GM18517 (cell line): ENCODE results near the gene USO1.
"Not testable (repeated sequence)": the region's sequence is repeated elsewhere in the genome, so short reads cannot be mapped to it uniquely, and the experiment has no call there.

Experiments used
- ATAC-seq: cut with Tn5 transposase; IDR thresholded peaks from one replicate; pipeline ENCODE4 v1.9.1; 2021; ENCODE audit warnings: mild to moderate bottlenecking, moderate library complexity; ENCODE audit not compliant: unreplicated experiment

The USO1 gene, protein sequence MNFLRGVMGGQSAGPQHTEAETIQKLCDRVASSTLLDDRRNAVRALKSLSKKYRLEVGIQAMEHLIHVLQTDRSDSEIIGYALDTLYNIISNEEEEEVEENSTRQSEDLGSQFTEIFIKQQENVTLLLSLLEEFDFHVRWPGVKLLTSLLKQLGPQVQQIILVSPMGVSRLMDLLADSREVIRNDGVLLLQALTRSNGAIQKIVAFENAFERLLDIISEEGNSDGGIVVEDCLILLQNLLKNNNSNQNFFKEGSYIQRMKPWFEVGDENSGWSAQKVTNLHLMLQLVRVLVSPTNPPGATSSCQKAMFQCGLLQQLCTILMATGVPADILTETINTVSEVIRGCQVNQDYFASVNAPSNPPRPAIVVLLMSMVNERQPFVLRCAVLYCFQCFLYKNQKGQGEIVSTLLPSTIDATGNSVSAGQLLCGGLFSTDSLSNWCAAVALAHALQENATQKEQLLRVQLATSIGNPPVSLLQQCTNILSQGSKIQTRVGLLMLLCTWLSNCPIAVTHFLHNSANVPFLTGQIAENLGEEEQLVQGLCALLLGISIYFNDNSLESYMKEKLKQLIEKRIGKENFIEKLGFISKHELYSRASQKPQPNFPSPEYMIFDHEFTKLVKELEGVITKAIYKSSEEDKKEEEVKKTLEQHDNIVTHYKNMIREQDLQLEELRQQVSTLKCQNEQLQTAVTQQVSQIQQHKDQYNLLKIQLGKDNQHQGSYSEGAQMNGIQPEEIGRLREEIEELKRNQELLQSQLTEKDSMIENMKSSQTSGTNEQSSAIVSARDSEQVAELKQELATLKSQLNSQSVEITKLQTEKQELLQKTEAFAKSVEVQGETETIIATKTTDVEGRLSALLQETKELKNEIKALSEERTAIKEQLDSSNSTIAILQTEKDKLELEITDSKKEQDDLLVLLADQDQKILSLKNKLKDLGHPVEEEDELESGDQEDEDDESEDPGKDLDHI

DNA sequence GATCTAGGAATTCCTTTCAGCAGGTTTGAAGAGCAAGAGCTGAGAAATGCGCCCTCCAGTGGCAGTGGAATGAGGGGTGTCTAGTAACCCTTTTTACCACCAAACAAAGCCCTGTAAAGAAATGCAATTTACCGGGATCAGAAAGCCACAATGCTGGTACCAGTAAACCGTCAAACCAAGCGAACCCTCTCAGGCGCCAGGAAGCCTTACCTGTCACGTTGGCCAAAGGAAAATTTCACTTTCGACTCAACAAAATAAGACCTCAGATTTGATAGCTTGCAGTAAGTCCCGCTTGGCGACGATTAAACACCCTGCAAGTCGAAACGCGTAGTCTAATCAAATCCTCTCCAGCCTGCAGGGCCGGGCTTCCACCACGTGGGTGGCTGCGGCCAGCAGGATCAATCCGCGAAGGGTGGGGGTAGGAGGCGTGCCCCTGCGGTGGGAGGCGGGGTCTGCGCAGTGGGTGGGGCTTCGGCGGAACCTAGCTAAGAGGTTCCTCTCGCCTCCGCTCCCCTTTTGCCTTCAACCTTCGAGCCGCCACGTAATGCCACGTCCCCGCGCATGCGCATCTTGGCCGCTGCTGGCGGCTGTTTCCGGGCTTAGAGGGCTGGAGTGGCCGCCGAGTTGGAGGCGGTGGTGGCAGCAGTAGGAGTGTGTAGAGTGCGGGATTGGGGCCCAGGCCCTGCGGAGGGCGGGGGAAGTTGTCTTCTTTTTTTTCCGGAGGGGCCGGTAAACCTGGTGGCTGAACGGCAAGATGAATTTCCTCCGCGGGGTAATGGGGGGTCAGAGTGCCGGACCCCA lies at the start of gene USO1:
Gene USO1 (plus strand): TSS at position 512 of the 801 bp plus-strand sequence. CDS start 243 bp downstream, at position 755.
- ATAC-seq, result peak; percentile 76

DNA sequence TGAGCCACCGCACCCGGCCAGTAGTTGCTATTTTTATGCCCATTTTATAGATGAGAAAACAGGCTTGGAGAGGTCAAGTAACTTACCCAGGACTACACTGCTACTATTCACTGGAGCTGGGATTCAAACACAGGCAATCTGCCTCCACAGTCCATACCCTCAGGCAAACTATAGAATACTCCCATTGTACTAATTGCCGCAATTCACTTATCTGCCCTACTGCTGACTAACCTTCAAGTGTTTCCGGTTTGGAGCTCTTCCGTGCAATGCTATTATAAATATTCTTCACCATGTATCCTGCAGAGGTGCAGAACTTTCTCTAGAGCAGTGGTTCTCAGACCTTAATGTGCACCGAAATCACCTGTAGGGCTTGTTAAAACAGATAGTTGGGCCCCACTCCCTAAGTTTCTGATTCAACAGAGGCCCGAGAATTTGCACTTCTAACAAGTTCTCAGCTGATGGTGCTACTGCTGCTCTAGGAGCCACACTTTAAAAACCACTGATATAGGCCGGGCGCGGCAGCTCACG lies 49.3 kb upstream of the USO1 start:
- no peak for ATAC-seq

DNA sequence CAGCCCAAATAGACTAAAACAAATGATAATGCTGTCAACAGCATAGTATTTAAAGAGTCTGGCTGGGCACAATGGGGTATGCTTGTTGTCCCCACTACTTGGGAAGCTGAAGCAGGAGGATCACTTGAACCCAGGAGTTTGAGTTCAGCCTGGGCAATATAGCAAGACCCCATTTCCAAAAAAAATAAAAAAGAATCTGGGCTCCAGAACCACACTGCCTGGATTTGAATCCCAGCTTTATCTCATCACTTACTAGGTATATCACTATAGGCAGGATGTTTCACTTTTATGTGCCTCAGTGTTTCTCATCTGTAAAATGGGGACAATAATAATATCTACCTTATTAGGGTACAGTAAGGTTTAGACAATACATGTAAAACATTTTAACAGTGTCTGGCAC lies 45.9 kb upstream of the USO1 start:
- ATAC-seq, result no peak

DNA sequence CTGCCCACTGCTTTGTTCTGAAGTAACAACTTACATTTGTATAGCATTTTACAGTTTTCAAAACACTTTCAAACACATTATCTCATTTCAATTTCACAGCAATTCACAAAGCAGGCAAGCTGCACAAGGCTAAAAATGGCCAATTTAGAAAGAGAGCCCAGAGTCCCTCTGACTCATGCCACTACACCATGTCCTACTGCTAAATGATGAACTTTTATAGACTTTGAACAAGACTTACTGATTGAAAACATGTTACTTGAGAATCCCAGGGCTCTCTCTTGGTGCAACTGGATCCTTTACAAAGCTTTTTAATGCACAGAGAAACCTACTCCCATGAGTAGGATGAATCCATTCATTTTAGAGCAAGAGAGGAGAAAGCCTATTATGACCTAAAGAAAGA lies 45.4 kb upstream of the USO1 start:
- no peak for ATAC-seq

DNA sequence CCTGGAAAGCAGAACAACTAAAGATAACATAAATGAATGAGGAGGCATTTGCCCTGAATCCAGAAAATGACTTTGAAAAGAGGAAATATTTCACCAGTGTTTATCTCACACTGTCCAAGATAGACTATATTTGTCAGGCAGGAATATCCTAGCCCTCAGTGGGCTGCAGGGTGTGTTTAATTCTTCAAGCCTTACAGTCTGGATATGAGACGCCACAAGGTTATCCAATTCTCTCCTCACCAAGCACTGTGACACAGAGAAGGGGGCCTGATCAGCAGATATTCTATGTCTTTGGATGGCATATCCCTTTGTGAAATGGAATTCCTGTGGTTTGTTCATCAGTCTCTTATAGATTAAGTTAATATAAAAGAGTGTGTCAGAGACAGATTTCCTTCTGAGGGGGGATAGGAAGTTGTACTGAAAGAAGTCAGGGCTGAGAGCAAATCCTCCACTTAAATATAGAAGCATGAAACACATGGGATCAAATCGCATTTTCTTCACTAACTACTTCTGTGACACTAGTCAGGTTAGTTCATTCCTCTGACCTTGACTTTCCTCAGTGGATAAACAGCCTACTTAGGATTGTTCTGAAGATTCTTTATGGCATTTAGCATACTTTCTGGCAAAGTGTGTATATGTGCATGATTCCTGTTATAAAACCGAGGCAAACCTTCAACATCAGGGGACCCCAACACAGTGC lies 44.4 kb upstream of the USO1 start:
- ATAC-seq, result no peak

DNA sequence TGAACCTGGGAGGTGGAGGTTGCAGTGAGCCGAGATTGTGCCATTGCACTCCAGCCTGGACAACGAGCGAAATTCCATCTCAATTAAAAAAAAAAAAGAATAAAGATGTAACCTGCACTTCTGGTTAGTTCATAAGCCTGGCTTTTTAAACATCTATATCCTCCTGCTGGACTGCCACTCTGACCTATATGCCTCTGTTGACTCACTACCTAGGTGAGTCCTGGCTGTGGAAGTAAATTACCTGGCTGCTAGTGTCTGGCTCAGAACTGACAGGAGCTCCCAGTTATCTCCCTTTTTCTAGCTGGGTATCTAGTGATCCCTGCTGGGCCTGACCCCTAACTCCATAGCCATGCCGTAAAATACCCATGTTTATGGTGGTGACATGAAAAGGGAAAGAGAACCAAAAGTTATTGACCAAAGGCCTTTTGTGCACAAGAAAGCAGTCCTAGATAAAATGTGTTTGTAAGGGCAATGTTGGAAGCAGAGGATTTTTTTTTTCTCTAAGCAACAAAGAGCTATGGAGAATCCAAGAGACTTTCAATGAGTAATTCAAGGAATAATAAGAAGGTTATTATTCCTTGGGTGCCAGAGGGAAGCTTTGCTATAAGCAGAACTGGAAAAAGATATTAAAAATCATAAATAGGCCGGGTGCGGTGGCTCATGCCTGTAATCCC lies 40.8 kb upstream of the USO1 start:
- ATAC-seq, result no peak

DNA sequence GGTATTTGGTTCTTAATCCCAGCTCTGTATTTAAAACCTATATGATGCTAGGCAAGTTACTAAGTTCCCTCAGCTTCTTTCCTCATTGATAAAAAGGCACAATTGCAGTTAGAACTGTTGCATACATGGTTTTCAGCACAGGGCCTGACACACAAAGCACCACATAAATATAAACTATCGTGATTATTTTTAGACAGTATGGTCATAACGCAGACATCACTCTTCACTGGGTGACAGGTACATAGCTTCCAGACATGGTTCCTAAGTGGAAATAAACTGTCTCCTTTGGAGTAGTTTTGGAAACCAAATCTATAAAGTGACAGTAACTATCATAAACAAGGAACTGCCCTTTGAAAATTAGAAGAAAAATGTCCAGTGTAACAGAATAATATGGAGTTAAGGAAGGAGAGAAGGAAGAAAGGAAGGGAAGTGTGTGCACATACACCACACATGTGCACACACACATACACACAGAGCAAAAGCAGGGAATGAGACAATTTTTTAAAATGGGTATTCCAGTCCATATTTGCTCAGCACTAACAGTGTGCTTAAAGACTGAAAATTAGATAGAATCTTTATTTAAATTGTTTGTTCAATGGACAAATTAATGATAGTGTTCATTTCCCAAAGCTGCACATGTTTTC lies 38.7 kb upstream of the USO1 start:
- no peak for ATAC-seq

DNA sequence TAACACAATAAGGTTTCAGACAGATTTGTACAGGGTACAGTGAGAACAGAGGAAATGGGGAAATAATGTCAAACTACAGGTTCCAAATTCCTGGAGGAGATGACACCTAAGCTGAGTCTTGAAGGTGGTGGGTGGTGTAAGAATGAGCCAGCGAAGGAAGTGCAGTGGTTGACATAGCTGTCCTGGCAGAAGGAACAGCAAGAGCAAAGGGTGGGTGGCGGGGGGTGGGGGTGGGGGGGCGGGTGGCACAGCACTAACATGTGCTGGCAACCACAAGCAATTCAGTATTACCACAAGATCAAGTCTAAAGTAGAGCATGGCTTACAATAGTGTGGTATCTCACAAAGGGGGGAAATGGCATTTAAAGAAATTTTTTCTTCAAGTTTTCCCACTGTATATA lies 38.0 kb upstream of the USO1 start:
- no peak for ATAC-seq

DNA sequence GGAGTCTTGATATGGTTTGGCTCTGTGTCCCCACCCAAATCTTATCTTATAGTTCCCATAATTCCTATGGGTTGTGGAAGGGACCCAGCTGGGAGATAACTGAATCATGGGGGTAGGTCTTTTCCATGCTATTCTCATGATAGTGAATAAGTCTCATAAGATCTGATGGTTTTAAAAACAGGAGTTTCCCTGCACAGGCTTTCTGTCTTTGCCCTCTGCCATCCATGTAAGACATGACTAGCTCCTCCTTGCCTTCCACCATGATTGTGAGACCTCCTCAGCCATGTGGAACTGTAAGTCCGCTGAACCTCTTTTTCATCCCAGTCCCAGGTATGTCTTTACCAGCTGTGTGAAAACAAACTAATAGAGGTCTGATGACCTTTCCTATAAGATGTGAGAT lies 37.3 kb upstream of the USO1 start:
- not testable (repeated sequence) for ATAC-seq

DNA sequence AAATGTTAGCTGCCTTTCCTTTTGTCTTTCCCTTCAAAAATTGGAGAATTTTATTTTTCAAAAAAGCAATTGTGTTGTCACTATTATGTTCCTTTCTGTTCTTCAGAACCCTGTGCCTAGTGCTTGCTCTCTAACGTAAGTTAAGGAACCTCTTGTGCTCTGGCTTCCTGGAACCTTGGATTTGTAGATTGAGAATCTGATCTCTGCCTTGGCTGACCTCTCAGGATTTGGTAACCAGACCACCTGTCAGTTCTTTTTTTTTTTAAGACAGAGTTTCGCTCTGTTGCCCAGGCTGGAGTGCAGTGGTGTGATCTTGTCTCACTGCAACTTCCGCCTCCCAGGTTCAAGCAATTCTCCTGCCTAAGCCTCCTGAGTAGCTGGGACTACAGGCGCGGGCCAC lies 32.3 kb upstream of the USO1 start:
- not testable (repeated sequence) for ATAC-seq

DNA sequence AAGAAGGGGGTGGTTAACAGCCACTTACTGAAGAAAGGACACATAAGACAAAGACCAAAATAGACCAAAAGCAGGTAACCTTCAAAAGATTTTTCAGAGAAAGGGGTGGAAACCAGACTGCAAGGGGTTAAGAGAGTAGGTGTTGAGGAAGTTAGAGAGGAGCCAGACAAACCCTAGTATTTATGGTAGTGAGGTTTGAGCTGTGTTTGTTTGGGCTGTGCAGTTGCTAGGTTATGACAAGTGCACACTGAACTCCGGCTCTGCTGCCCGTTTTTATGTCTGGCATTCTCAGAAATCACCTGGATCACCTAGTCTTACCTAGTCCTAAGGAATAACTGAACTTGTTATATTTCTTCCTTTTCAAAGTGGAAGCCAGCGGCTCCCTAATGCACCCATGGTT lies 28.3 kb upstream of the USO1 start:
- no peak for ATAC-seq

DNA sequence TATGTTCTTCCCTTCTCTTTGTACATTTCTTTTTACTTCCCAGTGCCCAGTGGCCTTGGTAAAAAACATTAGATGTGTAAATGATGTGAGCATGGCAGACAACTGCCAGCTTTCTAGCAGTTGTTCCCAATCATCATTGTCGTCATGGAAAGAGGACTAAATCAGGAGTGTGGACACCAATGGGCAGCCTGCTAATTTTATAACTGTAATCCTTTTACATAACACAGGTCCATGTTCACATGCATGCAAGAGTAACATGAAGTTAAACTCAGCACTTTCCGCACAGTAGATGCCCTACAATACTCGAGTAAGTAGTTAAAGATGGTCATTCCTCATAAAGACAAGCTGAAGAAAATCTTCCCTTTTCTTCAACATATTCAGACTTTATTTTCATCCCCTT lies 27.8 kb upstream of the USO1 start:
- ATAC-seq, result no peak

DNA sequence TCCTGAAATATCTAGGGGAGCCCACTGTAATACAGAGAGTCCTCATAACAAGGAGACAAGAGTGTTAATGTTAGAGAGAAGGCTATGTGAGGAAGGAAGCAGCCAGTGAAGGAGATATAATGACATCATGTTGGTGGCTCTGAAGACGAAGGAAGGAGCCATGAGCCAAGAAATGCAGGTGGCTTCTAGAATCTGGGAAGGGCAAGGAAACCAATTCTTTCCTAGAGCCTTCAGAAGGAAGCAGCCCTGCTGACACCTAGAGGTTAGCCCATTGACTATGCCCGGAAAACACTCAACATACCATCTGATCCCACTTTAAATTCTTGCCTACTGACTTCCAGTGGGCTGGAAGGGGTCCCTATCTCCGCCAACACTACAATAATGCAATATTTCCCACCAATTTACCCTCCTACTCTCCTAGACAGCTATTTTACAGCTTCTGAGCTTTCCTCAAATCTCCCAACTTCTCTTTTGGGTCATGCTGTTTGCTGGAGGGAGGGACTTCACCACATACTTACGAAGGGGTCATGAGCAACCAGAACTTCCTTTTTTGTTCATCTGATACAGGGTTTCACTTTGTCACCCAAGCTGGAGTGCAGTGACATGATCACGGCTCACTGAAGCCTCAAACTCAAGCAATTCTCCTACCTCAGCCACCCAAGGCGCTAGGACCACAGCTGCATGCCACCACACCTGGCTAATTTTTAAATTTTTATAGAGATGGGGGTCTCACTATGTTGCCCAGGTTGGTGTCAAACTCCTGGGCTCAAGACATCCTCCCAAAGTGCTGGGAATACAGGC lies 26.0 kb upstream of the USO1 start:
- ATAC-seq, result peak; percentile 97

DNA sequence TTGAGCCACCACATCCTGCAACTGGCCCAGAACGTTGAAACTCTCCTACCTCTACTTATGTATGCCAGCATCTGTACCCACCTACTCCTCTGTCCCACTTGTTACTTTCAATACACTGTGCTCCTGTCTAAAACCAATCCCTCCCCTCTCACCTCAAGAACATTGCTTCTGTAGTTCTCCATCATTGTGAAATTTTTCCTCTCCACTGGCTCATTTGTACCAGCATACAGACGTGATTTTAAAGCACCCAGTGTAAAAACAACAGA lies 25.5 kb upstream of the USO1 start:
- ATAC-seq, result peak; percentile 46

DNA sequence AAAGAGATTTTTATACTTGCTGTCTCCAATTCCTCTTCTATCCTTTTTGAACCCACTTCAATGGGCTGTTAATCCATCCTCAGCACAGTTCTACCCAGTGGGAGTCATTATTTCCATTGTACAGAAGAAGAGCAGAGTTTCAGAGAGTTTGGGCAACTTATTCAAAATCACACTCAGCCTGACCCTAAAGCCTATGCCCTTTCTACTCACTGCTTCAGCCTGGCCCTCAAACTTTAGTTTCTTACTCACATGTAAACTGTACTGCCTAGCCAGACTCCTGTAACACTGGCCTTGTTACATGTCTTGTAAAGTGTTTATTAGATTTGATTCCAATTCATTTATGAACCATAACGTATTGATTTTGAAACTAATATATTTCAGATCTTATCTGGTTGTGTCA lies 25.1 kb upstream of the USO1 start:
- ATAC-seq, result peak; percentile 12

DNA sequence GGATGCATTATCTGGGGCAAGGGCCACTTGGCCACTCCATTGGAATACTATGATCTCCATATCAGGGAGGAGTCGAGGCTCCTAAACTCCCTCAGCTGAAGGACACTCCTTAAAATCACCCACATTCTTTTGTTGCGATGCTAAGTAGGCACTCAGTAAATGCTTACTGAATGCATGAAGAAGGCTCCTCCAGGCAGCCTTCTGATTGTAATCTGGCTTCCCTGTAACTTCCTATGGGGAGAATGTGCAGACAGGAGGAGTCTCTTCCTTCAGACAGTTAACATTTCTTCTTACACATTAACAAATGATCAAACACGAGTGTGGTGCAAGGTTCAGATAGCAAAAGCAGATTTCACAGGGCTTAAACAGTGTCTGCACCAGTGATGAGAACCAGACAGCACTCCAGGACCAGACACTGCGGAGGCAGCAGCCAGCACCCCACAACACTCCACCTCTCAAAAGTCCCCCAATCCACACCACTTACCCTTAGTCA lies 21.4 kb upstream of the USO1 start:
- no peak for ATAC-seq

DNA sequence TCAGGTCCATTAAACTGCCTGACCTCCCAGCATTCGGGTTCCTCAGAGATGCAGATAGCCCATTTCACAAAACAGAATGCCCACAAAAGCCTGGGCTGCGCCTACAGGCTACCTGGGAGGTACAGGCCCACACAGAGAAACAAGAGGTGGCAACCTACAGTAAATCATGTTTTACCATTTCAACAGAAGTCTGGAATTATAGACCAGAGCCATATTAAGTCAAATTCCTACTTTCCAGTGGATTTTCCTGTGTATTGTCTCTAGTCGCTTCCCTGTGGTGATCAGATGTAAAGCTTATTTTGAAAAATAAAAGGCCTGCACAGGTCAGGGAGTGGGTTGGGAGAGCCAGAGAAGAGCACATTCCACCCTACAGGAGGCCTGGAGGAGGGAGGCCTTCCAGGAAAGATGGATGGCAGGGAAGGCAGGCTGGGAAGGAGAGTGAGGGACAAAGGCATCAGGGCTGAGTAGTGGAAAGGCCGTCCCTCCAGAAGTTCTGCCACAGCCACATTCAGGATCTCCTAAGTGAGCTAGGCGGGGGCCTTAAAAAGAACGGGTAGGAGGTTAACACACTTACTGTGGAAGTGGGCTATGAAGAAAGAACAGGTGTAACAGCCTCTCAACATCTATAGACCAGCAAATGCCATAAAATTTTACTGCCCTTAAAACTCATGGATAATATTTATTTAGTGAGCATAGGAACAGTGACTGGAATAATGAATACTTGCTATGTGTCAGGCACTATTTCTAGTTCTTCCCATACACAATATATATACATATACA lies 19.0 kb upstream of the USO1 start:
- ATAC-seq, result no peak
